Cardiac muscle cell (in vitro differentiated cells and primary cell): Measurements from ENCODE around the gene SPTB. TPM values are rescaled to one million over a fixed set of nuclear protein-coding genes. Genes with fewer than 3 reads are reported as not detected.
A peak's percentile ranks its signal among the peaks of the same experiment; 100 is the strongest.

Source experiments
- DNase-seq, 2 donors: peaks; one replicate each; pipeline versions ENCODE4 v3.0.0 to v3.0.0-alpha.2; 2010 to 2017; ENCODE audit warnings: low read depth in 1 of 2, low spot score in 1 of 2
- H3K27ac ChIP-seq: fragments of 200-600 bp; sonication (generic); 2 replicates; pipeline ENCODE4 v1.5.1; 2016
- H3K27me3 ChIP-seq: fragments of 200-600 bp; sonication (generic); 2 replicates; pipeline ENCODE4 v1.6.0; 2016; ENCODE audit warnings: control low read depth
- H3K36me3 ChIP-seq: fragments of 200-600 bp; sonication (generic); 2 replicates; pipeline ENCODE4 v1.5.1; 2016; ENCODE audit warnings: control low read depth
- H3K4me1 ChIP-seq: fragments of 200-600 bp; sonication (generic); 2 replicates; pipeline ENCODE4 v1.8.1; 2017; ENCODE audit warnings: low read depth, mild to moderate bottlenecking, mixed run types
- H3K4me3 ChIP-seq: fragments of 200-600 bp; sonication (generic); 2 replicates; pipeline ENCODE4 v1.5.1; 2016; ENCODE audit warnings: mild to moderate bottlenecking
- H3K9me3 ChIP-seq: fragments of 200-600 bp; sonication (generic); 2 replicates; pipeline ENCODE4 v1.5.1; 2017; ENCODE audit warnings: low read depth, mild to moderate bottlenecking, control low read depth
- CTCF ChIP-seq: IDR thresholded peaks from 2 replicates; pipeline ENCODE4 v1.5.1; 2012; ENCODE audit warnings: low read depth, mild to moderate bottlenecking, low read length
- polyA plus RNA-seq: library from polyadenylated mRNA; unstranded; fragments of >200 nt; fragmentation: Nextera tagmentation; extraction: Ambion mirVana; gene quantifications from 2 replicates; pipeline ENCODE4 v1.2.1, GENCODE V29; 2016
- total RNA-seq: library from RNA; depleted of rRNA; stranded (reverse); fragments of >200 nt; gene quantifications from 2 replicates; pipeline ENCODE4 v1.2.3, GENCODE V29; 2016

SPTB gene
- total and polyA plus RNA-seq, 2 experiments from 2014 or later: 9.2 to 9.9 TPM

- H3K36me3 ChIP-seq: no peaks in the 10 kb centered on the region
- no peaks in the 10 kb centered on the region for H3K4me1 ChIP-seq
Measured at GRCh38 chr14:64792871-64793560, 86.7 kb downstream of the SPTB start.

GRCh38 chr14:64792231-64792630 lies 87.5 kb downstream of the SPTB start:
- Histone ChIP-seq H3K4me3 (no peak overlapping the region), H3K4me1 (no peaks in the 10 kb centered on the region), H3K9me3 (no peaks in the 10 kb centered on the region), H3K27ac (no peak overlapping the region), H3K36me3 (no peaks in the 10 kb centered on the region), H3K27me3 (no peaks in the 10 kb centered on the region)
- peak in 1 of 2 donors; percentile 4 for DNase-seq
- no peak for TF ChIP-seq CTCF

More at GRCh38 chr14:64792871-64793560, 86.7 kb downstream of the SPTB start:
- Histone ChIP-seq H3K27ac (no peak overlapping the region), H3K27me3 (no peaks in the 10 kb centered on the region), H3K4me3 (no peak overlapping the region), H3K9me3 (no peaks in the 10 kb centered on the region)
- DNase-seq: no peak
- TF ChIP-seq CTCF: no peak

GRCh38 chr14:64790478-64790877 lies 89.2 kb downstream of the SPTB start:
- H3K9me3 ChIP-seq: no peaks in the 10 kb centered on the region
- DNase-seq: no peak
- H3K27me3 ChIP-seq: no peaks in the 10 kb centered on the region
- no peaks in the 10 kb centered on the region for H3K4me1 ChIP-seq
- no peak for TF ChIP-seq CTCF
- H3K36me3 ChIP-seq: no peaks in the 10 kb centered on the region
- no peak overlapping the region for H3K27ac ChIP-seq
- H3K4me3 ChIP-seq: no peak overlapping the region

GRCh38 chr14:64789696-64790095 lies 90.0 kb downstream of the SPTB start:
- H3K9me3 ChIP-seq: no peaks in the 10 kb centered on the region
- H3K36me3 ChIP-seq: no peaks in the 10 kb centered on the region
- H3K4me1 ChIP-seq: no peaks in the 10 kb centered on the region
- no peak for DNase-seq
- H3K27ac ChIP-seq: no peak overlapping the region
- H3K27me3 ChIP-seq: no peaks in the 10 kb centered on the region
- H3K4me3 ChIP-seq: no peak overlapping the region
- TF ChIP-seq CTCF: no peak

GRCh38 chr14:64788706-64789105 lies 91.0 kb downstream of the SPTB start:
- no peaks in the 10 kb centered on the region for H3K27me3 ChIP-seq
- TF ChIP-seq CTCF: no peak
- DNase-seq: peak in 1 of 2 donors; percentile 84
- no peak overlapping the region for H3K27ac ChIP-seq
- no peaks in the 10 kb centered on the region for H3K9me3 ChIP-seq
- H3K4me1 ChIP-seq: no peaks in the 10 kb centered on the region
- no peaks in the 10 kb centered on the region for H3K36me3 ChIP-seq
- H3K4me3 ChIP-seq: no peak overlapping the region
